Measurements from ENCODE around the gene GPR45.

GPR45 gene

DNA sequence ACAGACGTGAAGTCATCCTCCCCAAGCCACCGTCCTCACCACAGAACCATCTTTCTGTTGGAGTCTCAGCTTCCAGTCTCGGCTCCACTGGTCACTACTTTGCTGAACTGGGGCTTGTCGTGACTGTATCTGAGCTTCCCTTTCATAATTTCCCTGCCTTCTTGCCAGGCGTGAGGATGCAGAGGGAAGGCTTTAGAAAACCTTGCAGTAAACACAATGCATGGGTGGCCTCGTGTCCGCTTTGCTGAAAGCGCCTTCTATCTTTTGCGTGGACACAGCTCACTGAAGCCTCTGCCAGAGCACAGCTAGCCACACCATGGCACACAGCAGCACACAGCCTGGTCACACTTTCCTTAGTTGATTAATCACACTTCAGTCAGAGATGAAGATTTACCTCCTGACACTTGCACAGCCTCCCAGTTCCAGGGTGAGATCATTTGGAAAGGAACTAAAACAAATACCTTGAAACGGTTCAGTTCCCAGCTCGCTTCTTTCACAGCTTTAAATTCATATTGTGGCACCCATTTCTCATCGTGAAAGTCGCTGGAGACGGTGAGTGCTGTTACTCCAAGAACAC lies 2.8 kb upstream of the GPR45 start:
- no peak overlapping the region for H3K4me3 ChIP-seq (ENCODE audit: low read depth in 1 of 2, low read length in 1 of 2)
- H3K36me3 ChIP-seq = no peaks in the 10 kb centered on the region
- H3K27me3 ChIP-seq = peaks cover 33% of the 10 kb centered on the region
- no peak for TF ChIP-seq CTCF (IDR thresholded peaks at IDR 0.05)
- no peak overlapping the region for H3K27ac ChIP-seq
- H3K9me3 ChIP-seq = no peaks in the 10 kb centered on the region
- peaks cover 0 to 7% of the 10 kb centered on the region in 2 experiments for H3K4me1 ChIP-seq (ENCODE audit: control insufficient read depth in 1 of 2, insufficient read depth in 1 of 2, low read depth in 1 of 2, low read length in 1 of 2)

DNA sequence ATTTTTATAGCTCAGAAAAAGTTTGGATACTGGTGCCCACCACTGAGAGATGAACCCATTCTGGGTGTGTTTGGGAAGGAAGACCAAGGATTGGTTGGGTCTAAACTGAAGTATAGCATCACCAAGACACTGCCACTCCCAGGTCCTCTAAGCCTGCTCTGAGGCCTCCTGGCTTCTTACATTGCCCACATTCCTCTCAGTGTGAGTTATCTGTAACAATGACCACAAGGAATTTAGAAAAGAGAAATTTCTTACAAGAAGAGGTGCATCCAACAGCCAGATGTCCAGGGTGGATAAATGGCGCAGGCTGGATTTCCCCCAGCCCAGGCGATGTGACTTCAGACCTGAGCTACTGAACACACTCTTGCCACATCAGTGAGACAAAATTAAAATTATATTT lies 1.6 kb upstream of the GPR45 start:
- peaks cover 0 to 7% of the 10 kb centered on the region in 2 experiments for H3K4me1 ChIP-seq (ENCODE audit: control insufficient read depth in 1 of 2, insufficient read depth in 1 of 2, low read depth in 1 of 2, low read length in 1 of 2)
- H3K9me3 ChIP-seq = no peaks in the 10 kb centered on the region
- no peak for TF ChIP-seq CTCF (IDR thresholded peaks at IDR 0.05)
- no peaks in the 10 kb centered on the region for H3K36me3 ChIP-seq
- peaks cover 33% of the 10 kb centered on the region for H3K27me3 ChIP-seq
- H3K4me3 ChIP-seq (ENCODE audit: low read depth in 1 of 2, low read length in 1 of 2) = no peak overlapping the region
- H3K27ac ChIP-seq = no peak overlapping the region

- H3K27ac ChIP-seq = no peak overlapping the region
- no peak overlapping the region for H3K4me3 ChIP-seq (ENCODE audit: low read depth in 1 of 2, low read length in 1 of 2)
- TF ChIP-seq CTCF (IDR thresholded peaks at IDR 0.05) = no peak
- no peaks in the 10 kb centered on the region for H3K9me3 ChIP-seq
- no peaks in the 10 kb centered on the region for H3K36me3 ChIP-seq
- peaks cover 10% of the 10 kb centered on the region for H3K27me3 ChIP-seq
- H3K4me1 ChIP-seq (ENCODE audit: control insufficient read depth in 1 of 2, insufficient read depth in 1 of 2, low read depth in 1 of 2, low read length in 1 of 2) = peaks cover 0 to 7% of the 10 kb centered on the region in 2 experiments
Measured at GRCh38 chr2:105242286-105242993, 897 bp downstream of the GPR45 start.

DNA sequence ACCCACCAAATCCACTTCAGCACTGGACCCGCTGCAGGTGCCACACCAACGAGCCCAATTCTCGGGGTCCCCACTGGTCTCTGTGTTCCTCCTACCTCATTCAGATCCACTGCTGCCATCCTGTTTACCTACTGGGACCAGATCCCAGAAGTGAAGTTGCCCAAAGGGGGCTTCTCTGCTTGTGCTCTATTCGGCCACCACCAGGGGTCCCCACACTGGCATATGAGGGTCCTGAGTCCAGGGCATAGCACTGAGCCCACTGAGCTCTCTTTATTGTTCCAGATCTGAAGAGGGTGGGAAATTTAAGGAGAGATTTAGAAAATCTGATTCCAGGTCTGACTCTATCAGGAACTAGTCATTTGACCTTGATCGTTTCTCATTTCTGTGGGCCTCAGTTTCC lies 2.4 kb downstream of the GPR45 start:
- Histone ChIP-seq H3K27ac (no peak overlapping the region), H3K27me3 (no peaks in the 10 kb centered on the region), H3K4me3 (ENCODE audit: low read depth in 1 of 2, low read length in 1 of 2) (no peak overlapping the region), H3K36me3 (no peaks in the 10 kb centered on the region), H3K9me3 (no peaks in the 10 kb centered on the region), H3K4me1 (ENCODE audit: control insufficient read depth in 1 of 2, insufficient read depth in 1 of 2, low read depth in 1 of 2, low read length in 1 of 2) (no peaks in the 10 kb centered on the region)
- no peak for TF ChIP-seq CTCF (IDR thresholded peaks at IDR 0.05)

GRCh38 chr2:105244451-105244850 lies 2.9 kb downstream of the GPR45 start:
- Histone ChIP-seq H3K4me3 (ENCODE audit: low read depth in 1 of 2, low read length in 1 of 2) (no peak overlapping the region), H3K4me1 (ENCODE audit: control insufficient read depth in 1 of 2, insufficient read depth in 1 of 2, low read depth in 1 of 2, low read length in 1 of 2) (no peaks in the 10 kb centered on the region), H3K36me3 (no peaks in the 10 kb centered on the region), H3K27ac (no peak overlapping the region), H3K27me3 (no peaks in the 10 kb centered on the region), H3K9me3 (no peaks in the 10 kb centered on the region)
- no peak for TF ChIP-seq CTCF (IDR thresholded peaks at IDR 0.05)
